ENCODE data around the gene FOXE3. TPM values are rescaled to one million over a fixed set of nuclear protein-coding genes. Genes with fewer than 3 reads are reported as not detected.
A peak's percentile ranks its signal among the peaks of the same experiment; 100 is the strongest.

Gene FOXE3
- polyA plus RNA-seq (2011; rRNA removed), result not detected in 2 replicates
- 0.05 TPM in 1 of 2 replicates, not detected in the other for polyA plus RNA-seq (2012; cell fraction: cytosol; rRNA removed)
- polyA plus RNA-seq (2012; cell fraction: nucleus; rRNA removed), result 0.16 and 0.29 TPM in 2 replicates
- polyA plus RNA-seq (2017; fragmentation: RNase III; extraction: RNeasy Plus Mini Kit Qiagen cat#74134 plus additional on column Dnase treatment), result 0.04 to 0.09 TPM (median 0.08 TPM) in 3 replicates
- 0.10 TPM in 1 of 2 replicates, not detected in the other for polyA minus RNA-seq (2011; rRNA and poly(A)+ RNA removed)

DNA sequence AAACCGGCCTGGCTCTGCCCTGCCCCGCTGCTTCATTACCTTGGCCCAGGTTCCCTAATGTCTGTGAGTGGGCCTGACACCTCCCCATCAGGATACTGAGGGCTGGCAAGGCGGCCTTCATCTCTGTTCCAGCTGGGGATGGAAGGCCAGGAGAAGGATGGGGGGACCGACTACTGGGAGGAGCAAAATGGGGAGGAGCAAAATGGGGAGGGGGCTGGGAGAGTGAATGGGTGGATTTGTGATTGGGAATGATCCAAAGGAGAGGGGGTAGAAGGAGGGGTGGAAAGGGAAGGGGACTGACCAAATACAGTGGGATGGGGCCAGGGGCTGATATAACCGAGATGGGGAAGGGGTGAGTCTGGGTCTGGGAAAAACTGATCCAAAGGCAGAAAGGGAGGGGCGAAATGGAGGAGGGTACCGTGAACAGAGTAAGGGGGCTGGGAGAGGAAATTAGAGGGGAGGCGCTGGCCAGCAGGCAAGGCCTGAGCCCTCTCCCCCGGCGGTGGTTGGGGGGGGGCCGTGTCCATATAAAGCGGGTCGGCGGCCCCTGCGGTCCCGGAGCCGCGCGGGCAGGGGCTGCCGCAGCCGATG, at the start of gene FOXE3:
Gene FOXE3, plus strand, starts transcription at position 558 of the 591 bp plus-strand sequence. Its CDS starts 31 bp downstream, at position 589.
- Histone ChIP-seq H3K9me3 (no peaks in the 10 kb centered on the region), H3K27ac (peak within 1 kb of the TSS in 1 of 2 experiments; percentile 62; a peak in 3 of 6 replicates), H3K4me3 (peak within 1 kb of the TSS; percentile 38), H3K4me1 (no peaks in the 10 kb centered on the region), H3K4me2 (peak within 1 kb of the TSS; percentile 78)
- TF ChIP-seq, protein P1, sequence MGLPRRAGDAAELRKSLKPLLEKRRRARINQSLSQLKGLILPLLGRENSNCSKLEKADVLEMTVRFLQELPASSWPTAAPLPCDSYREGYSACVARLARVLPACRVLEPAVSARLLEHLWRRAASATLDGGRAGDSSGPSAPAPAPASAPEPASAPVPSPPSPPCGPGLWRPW (IDR thresholded peaks at IDR 0.05), result no peak
- TF ChIP-seq MYC (IDR thresholded peaks at IDR 0.05; ENCODE audit: borderline replicate concordance, low read length) (no peak), JUNB (IDR thresholded peaks at IDR 0.05) (no peak), RNF2 (IDR thresholded peaks at IDR 0.05; ENCODE audit: borderline replicate concordance, low read depth) (no peak), CBX2 (IDR thresholded peaks at IDR 0.05; ENCODE audit: borderline replicate concordance, low read depth) (no peak), RFX5 (IDR thresholded peaks at IDR 0.05) (no peak), TP53 (CRISPR knock-in tag; IDR thresholded peaks at IDR 0.05) (no peak), CHD2 (IDR thresholded peaks at IDR 0.05; ENCODE audit: low read length, partially characterized antibody) (no peak), JUN (IDR thresholded peaks at IDR 0.05) (no peak), EHMT2 (IDR thresholded peaks at IDR 0.05; ENCODE audit: low read depth) (no peak)
- TF ChIP-seq, protein P2, sequence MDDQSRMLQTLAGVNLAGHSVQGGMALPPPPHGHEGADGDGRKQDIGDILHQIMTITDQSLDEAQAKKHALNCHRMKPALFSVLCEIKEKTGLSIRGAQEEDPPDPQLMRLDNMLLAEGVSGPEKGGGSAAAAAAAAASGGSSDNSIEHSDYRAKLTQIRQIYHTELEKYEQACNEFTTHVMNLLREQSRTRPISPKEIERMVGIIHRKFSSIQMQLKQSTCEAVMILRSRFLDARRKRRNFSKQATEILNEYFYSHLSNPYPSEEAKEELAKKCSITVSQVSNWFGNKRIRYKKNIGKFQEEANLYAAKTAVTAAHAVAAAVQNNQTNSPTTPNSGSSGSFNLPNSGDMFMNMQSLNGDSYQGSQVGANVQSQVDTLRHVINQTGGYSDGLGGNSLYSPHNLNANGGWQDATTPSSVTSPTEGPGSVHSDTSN (IDR thresholded peaks at IDR 0.05), result no peak
- TF ChIP-seq, protein P3, sequence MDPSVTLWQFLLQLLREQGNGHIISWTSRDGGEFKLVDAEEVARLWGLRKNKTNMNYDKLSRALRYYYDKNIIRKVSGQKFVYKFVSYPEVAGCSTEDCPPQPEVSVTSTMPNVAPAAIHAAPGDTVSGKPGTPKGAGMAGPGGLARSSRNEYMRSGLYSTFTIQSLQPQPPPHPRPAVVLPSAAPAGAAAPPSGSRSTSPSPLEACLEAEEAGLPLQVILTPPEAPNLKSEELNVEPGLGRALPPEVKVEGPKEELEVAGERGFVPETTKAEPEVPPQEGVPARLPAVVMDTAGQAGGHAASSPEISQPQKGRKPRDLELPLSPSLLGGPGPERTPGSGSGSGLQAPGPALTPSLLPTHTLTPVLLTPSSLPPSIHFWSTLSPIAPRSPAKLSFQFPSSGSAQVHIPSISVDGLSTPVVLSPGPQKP (IDR thresholded peaks at IDR 0.05; ENCODE audit: low read depth, low read length), result no peak
- TF ChIP-seq, protein P4, sequence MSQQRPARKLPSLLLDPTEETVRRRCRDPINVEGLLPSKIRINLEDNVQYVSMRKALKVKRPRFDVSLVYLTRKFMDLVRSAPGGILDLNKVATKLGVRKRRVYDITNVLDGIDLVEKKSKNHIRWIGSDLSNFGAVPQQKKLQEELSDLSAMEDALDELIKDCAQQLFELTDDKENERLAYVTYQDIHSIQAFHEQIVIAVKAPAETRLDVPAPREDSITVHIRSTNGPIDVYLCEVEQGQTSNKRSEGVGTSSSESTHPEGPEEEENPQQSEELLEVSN (IDR thresholded peaks at IDR 0.05; ENCODE audit: borderline replicate concordance, low read depth), result no peak
- TF ChIP-seq, protein P5, sequence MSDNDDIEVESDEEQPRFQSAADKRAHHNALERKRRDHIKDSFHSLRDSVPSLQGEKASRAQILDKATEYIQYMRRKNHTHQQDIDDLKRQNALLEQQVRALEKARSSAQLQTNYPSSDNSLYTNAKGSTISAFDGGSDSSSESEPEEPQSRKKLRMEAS (IDR thresholded peaks at IDR 0.05), result no peak
- TF ChIP-seq, protein P6, sequence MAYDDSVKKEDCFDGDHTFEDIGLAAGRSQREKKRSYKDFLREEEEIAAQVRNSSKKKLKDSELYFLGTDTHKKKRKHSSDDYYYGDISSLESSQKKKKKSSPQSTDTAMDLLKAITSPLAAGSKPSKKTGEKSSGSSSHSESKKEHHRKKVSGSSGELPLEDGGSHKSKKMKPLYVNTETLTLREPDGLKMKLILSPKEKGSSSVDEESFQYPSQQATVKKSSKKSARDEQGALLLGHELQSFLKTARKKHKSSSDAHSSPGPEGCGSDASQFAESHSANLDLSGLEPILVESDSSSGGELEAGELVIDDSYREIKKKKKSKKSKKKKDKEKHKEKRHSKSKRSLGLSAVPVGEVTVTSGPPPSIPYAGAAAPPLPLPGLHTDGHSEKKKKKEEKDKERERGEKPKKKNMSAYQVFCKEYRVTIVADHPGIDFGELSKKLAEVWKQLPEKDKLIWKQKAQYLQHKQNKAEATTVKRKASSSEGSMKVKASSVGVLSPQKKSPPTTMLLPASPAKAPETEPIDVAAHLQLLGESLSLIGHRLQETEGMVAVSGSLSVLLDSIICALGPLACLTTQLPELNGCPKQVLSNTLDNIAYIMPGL (CRISPR knock-in tag; IDR thresholded peaks at IDR 0.05; ENCODE audit: borderline replicate concordance), result no peak
- WGBS (ENCODE audit: missing lambda C conversion rate), result 79% methylated on average over 12 of the region's 21 CpGs
- ATAC-seq (no peak), DNase-seq (ENCODE audit: low read depth in 1 of 2, low spot score in 1 of 2) (no peak), FAIRE-seq (no peak)
- CTCF ChIA-PET, result interaction anchor here (1.6 to 2.7 kb wide), 4 partner anchors 13 to 310 kb away, joined by 5 to 10 read pairs (median 6); partner anchors contain the start of gene FOXD2
- POLR2A ChIA-PET, result no interaction called here

DNA sequence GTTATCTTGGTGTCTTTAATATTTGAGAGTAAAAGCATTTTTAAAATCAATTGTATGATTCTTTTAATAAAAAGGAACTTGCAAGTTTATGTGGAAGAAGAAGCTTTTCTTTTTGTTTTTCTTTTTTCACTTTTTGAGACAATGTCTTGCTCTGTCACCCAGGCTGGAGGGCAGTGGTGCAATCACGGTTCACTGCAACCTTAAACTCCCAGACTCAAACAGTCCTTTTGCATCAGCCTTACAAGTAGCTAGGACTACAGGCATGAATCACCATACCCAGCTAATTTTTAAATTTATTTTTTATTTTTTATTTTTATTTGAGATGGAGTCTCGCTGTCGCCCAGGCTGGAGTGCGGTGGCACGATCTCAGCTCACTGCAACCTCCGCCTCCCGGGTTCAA, 48.4 kb upstream of the FOXE3 start:
- CTCF ChIA-PET, result no interaction called here
- FAIRE-seq, result no peak
- POLR2A ChIA-PET, result no interaction called here

More for the DNA sequence above, 48.4 kb upstream of the FOXE3 start:
- no peaks in the 10 kb centered on the region for H3K4me1 ChIP-seq
- ATAC-seq (no peak), DNase-seq (ENCODE audit: low read depth in 1 of 2, low spot score in 1 of 2) (no peak)
- H3K4me2 ChIP-seq, result no peak overlapping the region
- no peak for TF ChIP-seq MYC (IDR thresholded peaks at IDR 0.05; ENCODE audit: borderline replicate concordance, low read length)
- TF ChIP-seq ZNF302 (CRISPR knock-in tag; IDR thresholded peaks at IDR 0.05), result no peak
- no peak for TF ChIP-seq POLR2AphosphoS2 (conservative IDR thresholded peaks at IDR 0.05; ENCODE audit: low read length)
- TF ChIP-seq, protein P6 (CRISPR knock-in tag; IDR thresholded peaks at IDR 0.05; ENCODE audit: borderline replicate concordance), result no peak
- WGBS (ENCODE audit: missing lambda C conversion rate), result 94% methylated on average over 7 of the region's 7 CpGs
- H3K4me3 ChIP-seq, result no peak overlapping the region
- no peak overlapping the region for H3K27ac ChIP-seq
- H3K9me3 ChIP-seq, result no peaks in the 10 kb centered on the region

All from A549 (cell line).